Measurements from ENCODE around the gene ZNF615.
"Not testable (repeated sequence)": the region's sequence is repeated elsewhere in the genome, so short reads cannot be mapped to it uniquely, and the experiment has no call there.

ZNF615 gene

DNA sequence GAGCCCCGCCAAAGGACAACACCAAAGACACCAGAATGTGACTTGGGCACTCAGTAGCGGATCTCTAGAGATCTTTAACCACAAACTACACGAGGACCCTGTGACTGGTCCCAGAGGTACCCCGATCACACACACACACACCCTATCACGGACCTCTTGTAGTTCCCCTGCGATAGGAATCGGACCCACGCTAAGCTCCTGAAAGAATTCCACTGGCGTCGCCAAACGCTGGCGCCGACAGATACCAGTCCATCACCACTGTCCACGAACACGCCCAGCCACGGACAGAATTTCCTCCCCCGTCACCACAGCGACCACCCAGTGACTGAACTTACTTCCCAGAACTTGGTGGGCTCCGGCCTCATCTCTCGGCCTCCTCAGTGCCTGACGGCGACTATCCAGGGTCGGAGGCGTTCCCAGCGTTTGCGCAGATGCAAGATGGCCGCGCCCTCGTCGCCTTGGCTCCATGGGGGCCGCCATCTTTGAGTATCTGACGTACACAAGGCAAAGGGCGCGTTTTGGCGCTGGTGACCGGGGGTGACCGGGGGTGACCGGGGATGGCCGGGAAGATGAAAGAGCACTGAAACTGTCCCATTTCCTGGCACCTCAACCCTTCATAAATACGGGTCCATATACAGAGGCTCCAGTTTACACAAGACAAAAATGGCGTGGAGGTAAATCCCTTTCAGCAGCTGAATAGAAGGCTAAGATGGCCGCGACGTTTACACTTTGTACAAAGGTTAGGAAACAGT, at the start of gene ZNF615:
TSS of gene ZNF615 (minus strand) at position 406 of the 752 bp plus-strand sequence. CDS start 4,500 bp downstream, outside the sequence.
- DNase-seq = peak; percentile 70 to 82

DNA sequence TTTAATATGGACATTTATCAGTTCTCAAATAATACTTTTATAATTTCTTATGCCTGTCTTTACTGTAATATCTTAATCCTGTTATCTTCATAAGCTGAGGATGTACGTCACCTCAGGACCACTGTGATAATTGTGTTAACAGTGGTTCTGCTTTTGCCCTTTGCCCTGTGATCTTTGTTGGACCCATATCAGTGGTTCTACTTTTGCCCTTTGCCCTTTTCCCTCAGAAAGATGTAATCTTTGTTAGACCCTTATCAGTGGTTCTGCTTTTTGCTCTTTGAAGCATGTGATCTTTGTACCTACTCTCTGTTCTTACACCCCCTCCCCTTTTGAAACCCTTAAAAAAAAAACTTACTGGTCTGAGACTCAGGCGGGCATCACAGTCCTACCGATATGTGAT, 48.5 kb upstream of the ZNF615 start:
- DNase-seq = not testable (repeated sequence)

DNA sequence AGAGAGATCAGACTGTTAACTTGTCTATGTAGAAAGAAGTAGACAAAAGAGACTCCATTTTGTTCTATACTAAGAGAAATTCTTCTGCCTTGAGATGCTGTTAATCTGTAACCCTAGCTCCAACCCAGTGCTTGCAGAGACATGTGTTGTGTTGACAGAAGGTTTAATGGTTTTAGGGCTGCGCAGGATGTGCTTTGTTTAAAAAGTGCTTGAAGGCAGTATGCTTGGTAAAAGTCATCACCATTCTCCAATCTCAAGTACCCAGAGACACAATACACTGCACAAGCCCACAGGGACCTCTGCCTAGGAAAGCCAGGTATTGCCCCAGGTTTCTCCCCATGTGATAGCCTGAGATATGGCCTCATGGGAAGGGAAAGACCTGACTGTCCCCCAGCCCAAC, 43.7 kb upstream of the ZNF615 start:
- peak in 1 of 2 experiments; percentile 8 for DNase-seq

DNA sequence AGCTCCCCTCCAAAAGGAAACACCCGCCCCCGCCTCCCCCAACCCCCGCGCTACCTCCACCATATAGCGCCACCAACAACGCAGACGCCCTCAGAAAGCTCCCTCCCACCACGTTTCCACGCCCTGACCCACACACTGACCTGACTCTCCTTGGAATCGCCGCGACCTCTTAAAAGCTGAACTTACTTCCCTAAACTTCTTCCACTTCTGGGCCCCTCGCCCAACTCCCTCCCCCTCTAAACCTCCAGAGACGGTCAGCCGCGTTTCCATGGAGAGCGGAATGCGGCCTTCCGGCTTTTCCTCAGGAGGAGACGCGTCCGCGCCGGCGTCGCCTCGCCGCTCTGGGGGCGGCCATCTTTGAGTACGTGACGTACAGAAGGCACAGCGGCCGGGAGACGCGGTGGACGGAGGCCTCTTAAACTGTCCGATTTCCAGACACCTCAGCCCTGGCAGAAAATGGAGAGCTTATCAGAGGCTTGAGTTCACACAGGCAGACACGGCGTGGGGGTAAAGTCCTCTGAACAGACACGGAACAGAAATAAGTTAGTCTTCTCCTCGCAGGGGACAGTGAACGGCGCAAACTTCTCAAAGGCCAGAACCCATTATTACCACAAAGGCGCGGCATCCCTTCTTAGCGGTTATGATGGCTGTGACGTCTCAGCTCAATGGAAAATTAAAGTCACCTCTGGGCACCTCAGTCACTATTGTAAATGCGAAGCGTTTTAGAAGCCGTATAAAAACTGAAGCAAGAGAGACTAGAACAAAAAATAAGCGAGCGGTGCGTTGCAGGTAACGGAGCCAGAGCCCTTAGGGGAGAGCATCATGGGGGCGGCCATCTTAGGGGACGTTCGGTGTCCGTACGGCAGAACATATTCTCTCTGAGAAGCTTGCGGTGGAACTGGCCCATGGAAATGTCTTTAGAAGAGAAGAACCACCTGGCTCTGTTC, 40.8 kb upstream of the ZNF615 start, which contains the start of gene ZNF432:
TSS of gene ZNF432 (minus strand) at position 284 of the 947 bp plus-strand sequence. CDS start 1,970 bp downstream, outside the sequence.
- DNase-seq = peak; percentile 85 to 96

DNA sequence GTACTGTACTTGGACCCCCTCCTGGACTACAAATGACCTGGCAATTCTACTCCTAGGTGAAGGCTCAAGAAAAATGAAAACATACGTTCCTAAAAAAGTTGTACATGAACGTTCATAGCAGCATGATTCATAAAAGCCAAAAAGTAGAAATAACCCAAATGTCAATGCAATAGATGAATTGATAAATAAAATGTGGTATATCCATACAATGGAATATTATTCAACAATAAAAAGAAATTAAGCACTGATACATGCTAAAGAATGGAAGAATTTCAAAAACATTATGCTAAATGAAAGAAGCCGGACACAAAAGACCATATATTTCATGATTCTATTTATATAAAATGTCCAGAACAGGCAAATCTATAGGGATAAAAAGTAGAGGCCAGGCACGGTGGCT, 31.2 kb upstream of the ZNF615 start:
- no peak for DNase-seq

DNA sequence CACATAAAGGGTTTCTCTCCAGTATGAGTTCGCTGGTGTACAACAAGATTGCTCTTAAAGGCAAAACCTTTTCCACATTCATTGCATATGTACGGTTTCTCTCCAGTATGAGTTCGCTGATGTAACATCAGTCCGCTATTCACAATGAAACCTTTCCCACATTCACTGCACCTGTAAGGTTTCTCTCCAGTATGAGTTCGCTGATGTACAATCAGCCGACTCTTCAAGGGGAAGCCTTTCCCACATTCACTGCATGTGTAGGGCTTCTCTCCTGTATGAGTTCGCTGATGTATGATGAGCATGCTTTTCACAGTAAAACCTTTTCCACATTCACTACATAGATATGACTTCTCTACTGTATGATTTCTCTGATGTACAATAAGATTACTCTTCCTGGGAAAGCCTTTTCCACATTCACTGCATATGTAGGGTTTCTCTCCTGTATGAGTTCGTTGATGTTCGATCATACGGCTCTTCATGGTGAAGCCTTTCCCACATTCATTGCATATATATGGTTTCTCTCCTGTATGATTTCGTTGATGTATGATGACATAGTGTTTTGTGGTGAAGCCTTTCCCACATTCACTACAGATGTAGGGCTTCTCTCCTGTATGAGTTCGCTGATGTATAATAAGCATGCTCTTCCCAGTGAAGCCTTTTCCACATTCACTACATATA, 26.2 kb upstream of the ZNF615 start:
- no peak for DNase-seq

DNA sequence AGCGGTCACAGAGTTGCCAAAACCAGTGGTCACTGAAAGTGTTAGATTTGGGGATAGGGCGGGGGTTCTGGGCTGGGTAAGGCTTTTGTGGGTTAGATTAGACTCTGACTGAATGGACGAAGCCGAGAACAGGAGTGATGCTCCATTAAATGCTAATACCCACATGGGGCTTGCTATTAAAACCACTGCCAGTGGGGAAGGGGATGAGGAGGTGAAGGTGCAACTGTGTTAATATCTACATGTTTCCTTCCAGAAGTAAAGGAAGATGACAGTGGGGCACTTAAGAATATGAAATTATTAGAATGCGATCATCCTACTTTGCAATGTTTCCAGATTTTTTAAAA, 20.7 kb upstream of the ZNF615 start:
- DNase-seq = no peak

DNA sequence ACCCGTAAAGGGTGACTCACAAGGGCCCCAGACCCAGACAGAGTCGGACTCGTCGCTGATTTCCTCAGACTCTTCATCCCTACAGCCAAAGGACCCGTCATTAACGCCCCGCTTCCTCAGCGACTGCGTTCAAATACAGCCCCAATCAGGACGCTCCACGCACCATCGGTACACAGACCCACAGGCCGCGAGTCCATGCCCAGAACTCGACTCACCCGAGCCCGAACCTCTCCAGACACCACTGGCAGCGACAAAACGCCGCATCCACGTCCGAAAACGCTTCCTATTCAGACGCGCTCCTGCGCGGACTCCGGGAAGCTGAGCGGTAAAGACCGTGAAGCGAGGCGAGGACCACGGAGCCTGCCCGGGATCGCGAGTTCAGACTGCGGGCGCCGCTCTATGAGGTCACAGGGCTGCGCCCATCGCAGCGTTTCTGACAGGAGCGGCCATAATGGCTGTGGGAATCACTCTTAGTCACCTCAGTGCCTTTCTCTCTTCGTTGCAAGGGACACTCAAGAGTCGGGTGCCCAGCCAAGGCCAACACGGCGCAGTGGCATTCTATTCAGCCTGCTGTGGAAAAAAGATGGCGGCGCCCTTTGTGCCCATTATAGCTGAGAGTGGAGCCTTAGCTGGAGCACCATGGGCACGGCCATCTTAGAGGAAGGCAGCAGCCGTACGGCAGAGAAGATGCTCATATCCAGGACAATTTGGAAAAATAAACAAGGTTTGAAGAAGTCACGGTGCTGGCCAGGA, 20.2 kb upstream of the ZNF615 start, which contains the start of gene ZNF614:
TSS of gene ZNF614 (minus strand) at position 353 of the 753 bp plus-strand sequence. CDS start 2,634 bp downstream, outside the sequence.
- DNase-seq = peak; percentile 78 to 98

DNA sequence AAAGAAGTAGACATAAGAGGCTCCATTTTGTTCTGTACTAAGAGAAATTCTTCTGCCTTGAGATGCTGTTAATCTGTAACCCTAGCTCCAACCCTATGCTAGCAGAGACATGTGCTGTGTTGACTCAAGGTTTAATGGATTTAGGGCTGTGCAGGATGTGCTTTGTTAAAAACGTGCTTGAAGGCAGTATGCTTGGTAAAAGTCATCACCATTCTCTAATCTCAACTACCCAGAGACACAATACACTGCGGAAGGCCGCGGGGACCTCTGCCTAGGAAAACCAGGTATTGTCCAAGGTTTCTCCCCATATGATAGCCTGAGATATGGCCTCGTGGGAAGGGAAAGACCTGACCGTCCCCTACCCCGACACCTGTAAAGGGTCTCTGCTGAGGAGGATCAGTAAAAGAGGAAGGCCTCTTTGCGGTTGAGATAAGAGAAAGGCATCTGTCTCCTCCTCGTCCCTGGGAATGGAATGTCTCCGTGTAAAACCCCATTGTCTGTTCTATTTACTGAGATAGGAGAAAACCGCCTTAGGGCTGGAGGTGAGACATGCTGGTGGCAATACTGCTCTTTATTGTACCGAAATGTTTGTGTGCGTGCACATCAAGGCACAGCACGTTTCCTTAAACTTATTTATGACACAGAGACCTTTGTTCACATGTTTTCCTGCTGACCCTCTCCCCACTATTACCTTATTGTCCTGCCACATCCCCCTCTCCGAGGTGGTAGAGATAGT, 18.4 kb upstream of the ZNF615 start:
- DNase-seq = not testable (repeated sequence)

DNA sequence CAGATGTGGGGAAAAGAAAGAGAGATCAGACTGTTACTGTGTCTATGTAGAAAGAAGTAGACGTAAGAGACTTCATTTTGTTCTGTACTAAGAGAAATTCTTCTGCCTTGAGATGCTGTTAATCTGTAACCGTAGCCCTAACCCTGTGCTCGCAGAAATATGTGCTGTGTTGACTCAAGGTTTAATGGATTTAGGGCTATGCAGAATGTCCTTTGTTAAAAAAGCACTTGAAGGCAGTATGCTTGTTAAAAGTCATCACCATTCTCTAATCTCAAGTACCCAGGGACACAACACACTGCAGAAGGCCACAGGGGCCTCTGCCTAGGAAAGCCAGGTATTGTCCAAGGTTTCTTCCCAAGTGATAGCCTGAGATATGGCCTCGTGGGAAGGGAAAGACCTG, 16.5 kb upstream of the ZNF615 start:
- DNase-seq = not testable (repeated sequence)

DNA sequence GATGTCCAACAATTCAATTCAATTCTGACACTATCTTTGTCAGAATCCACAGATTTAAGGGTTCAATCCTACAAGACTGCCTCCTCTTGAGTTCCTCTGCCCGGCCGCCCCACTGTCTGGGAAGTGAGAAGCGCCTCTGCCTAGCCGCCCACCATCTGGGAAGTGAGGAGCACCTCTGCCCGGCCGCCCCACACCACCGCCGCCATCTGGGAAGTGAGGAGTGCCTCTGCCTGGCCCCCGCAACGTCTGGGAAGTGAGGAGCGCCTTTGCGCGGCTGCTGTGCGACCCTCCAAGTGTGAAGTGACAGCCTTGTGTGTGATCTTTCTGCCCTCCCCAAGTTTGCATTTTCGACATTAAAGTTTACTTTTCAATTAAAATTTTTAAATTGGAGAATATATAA, 14.2 kb upstream of the ZNF615 start:
- DNase-seq = no peak

DNA sequence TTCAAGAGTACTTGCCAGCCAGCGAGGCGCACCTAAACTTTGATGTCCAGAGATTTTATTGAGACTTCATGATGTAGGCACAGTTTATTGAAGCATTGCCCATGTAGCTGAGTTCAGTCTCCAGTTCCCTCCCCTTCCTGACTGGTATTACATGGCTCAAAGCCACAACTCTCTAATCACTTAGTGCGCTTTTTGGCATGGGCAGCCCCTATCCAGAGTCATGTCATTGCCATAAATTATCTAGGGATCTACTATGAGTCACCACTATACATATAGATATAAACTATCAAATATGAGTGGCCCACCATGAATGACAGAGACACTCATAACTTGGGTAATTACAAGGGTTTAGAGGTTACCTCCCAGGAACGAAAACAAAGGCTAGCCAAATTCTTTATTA, 12.5 kb upstream of the ZNF615 start:
- DNase-seq = no peak

DNA sequence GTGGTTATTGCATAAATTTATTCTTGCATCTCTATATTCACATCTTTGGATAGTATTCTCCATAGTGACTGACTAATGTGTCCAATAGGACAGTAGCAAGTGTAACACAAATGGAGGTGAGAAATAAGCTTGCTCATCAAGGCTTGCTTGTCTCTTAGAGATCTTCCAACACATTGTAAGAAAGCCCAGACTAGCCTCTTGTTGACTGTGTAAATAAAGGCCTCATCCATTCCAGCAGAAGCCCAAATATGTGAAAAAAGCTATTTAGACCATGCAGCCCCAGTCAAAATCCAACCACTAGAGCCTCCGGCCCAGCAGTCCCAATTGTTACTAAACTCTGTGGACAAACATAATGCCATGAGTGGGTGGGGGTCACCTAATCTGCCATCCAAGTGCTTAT, 2.7 kb upstream of the ZNF615 start:
- no peak for DNase-seq

DNA sequence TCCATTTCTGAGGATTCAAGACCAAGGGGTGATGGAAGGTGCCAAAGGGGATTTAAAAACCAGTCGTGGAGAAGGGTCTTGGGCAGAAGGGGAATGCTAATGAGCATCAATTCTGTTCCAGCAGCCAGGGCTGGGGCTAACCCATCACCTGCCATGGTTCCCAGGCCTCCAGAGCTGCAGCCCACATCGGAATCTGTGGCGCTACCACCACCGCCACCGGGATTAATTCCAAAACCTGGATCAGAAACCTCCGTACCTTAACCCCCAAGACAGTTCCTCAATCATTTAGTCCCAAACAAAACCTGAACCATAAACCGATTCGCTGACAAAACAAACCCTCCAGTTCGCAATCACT, 583 bp downstream of the ZNF615 start:
- DNase-seq = no peak

DNA sequence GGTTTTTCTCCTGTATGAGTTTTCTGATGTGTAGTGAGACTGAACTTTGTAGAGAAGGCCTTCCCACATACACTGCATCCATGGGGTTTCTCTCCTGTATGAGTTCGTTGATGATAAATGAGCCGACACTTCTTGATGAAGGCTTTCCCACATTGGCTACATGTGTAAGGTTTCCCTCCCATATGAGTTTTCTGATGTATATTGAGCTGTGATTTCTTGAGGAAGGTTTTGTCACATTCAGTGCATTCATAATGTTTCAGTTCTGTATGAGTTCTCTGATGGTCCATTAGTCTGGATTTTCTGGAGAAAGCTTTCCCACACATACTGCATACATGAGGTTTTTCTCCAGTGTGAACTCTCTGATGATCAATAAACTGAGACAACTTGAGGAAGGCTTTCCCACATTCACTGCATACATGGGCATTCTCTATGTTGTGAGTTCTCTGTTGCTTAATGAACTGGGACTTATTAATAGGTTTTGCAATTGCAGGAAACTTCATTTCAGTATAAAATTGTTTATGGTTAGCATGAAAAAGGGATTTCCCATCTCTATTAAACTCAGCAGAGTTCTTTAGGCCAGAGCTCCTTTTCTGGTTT, 13.9 kb downstream of the ZNF615 start:
- DNase-seq = no peak

DNA sequence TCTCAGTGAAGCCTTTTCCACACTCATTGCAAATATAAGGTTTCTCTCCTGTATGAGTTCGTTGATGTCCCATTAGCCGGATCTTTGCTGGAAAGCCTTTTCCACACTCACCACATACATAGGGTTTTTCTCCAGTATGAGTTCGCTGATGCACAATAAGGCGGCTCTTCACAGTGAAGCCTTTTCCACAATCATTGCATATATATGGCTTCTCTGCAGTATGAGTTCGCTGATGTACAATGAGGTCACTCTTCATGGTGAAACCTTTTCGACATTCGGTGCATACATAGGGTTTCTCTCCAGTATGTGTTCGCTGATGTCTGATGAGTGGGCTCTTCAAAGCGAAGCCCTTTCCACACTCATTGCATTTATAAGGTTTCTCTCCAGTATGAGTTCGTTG, 14.6 kb downstream of the ZNF615 start:
- DNase-seq = no peak

DNA sequence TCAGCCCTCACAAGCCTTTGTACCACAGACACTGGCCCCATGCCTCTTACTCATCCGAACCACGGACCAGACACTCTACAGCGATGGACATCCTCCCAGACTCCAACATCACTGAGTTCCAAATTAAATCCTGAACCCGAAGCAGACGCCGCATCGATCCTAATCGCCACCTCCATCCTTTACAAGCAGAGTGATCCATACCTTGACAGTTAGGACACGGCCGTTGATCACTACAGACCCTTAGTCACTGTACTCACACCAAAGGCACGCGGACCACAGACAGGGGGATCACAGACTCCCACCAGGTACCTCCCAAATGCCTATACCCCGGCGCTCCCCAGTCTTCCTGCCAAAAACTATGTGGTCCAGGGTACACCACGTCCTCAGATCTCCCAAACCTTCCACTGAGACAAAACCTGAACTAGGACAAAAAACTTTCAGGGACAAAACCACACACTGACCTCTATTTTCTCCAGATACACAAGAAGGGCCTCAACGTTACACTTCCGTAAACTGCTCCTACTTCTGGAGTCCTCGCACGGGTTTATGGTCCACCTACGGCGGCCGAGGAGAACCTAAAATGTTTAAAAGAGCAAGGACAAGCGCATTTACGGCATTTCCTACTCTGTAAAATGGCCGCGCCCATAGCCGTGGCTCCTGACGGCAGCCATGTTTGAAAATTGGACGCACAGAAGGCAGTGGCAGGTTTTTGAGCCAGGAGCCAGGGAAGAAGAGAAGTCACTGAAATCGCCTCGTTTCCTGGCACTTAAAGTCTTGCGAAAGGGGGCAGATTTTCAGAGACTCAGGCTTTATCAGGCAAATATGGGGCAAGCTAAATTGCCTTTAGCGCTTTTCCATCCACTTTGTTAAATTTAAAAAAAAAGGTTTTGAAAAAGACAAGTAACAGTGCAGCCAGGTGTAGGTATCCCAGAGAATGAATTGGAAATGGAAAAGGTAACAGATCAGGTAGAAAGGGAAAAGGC, 21.4 kb downstream of the ZNF615 start, which contains the start of gene ZNF350:
TSS of gene ZNF350 (minus strand) at position 532 of the 983 bp plus-strand sequence. CDS start 12,480 bp downstream, outside the sequence.
- peak; percentile 87 to 91 for DNase-seq

DNA sequence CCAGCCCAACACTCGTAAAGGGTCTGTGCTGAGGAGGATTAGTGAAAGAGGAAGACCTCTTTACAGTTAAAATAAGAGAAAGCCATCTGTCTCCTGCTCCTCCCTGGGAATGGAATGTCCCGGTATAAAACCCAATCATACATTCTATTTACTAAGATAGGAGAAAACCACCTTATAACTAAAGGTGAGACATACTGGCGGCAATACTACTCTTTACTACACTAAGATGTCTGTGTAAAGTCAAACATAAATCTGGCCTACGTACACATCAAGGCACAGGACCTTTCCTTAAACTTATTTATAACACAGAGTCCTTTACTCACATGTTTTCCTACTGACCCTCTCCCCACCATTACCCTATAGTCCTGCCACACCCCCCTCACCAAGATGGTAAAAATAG, 24.6 kb downstream of the ZNF615 start:
- no peak for DNase-seq

DNA sequence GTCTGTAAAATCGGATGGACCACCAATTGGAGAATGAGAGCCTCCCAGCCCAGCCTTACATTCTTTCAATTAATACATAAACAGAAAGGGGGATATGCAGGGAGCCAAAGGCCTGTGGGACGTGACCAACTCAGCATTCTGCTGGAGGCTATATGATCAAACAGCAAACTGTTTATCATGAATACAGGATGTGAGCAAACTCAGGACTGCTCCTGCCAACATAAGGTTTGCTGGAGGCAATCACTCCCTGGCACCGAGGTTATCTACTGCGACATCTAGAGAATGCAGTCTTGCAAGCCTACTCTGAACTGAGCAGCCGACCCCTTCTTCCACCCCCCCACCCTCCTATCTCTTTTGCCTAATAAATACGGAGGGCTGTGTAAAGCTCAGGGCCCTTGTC, 27.1 kb downstream of the ZNF615 start:
- not testable (repeated sequence) for DNase-seq
